ENCODE measurements around the gene PCDH1. TPM values are rescaled to one million over a fixed set of nuclear protein-coding genes. Genes with fewer than 3 reads are reported as not detected.

The PCDH1 gene
- total RNA-seq, 1 experiment from 2014 or later = 127 TPM

DNA sequence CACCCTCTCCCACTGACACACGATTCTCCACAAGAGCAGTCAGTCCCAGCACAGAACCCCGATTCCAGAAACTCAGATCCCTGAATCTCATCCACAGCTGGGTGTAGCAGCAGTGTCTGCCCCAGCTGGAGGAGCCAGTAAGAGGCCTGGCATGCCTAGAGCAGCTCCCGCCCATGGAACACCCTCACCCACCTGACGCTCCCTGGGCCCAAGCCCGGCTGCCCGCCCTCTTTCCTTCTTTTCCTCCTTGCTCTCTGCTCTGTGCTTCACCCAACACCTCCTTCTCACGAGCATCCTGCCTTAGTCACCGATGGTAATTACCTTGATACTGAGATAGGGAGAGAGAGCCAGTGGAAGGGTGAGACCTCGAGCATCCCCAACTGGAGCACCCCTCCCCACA lies 8.7 kb downstream of the PCDH1 start:
- Histone ChIP-seq H2BK5ac (ENCODE audit: insufficient read length, low read length) (no peak overlapping the region), H3K4me1 (ENCODE audit: insufficient read depth, low read length) (peaks cover 16% of the 10 kb centered on the region), H3K4me2 (ENCODE audit: insufficient read depth, insufficient read length, low read length) (no peak overlapping the region), H3K56ac (ENCODE audit: insufficient read length, low read depth, low read length) (no peak overlapping the region), H3K14ac (ENCODE audit: insufficient read depth, low read length) (no peak overlapping the region), H3T11ph (ENCODE audit: low read length) (no peak overlapping the region), H4K8ac (replicated peaks; ENCODE audit: insufficient read length, low read depth, low read length) (no peak overlapping the region), H2BK120ac (ENCODE audit: low read depth, low read length, poor library complexity, severe bottlenecking) (no peak overlapping the region), H2AK5ac (ENCODE audit: insufficient read length, low read length) (no peak overlapping the region), H3K27me3 (ENCODE audit: insufficient read depth, low read length) (no peaks in the 10 kb centered on the region), H3K18ac (ENCODE audit: insufficient read length, low read depth, low read length) (no peak overlapping the region), H4K5ac (ENCODE audit: insufficient read length, low read depth, low read length) (no peak overlapping the region), H3K79me2 (ENCODE audit: insufficient read depth, low read length) (peaks cover 33% of the 10 kb centered on the region; the same call in 1 of the 2 replicates), H2BK20ac (ENCODE audit: low read depth, low read length, poor library complexity, severe bottlenecking) (no peak overlapping the region), H4K20me1 (ENCODE audit: control insufficient read depth, insufficient read depth, insufficient read length) (peaks cover 2% of the 10 kb centered on the region), H3K9ac (ENCODE audit: extremely low read depth, insufficient read length, low read length) (no peak overlapping the region), H3K9me3 (ENCODE audit: control insufficient read depth, low read depth, low read length) (no peaks in the 10 kb centered on the region), H3K79me1 (ENCODE audit: insufficient read depth, low read depth, low read length, poor library complexity, severe bottlenecking) (peaks cover 11% of the 10 kb centered on the region), H3K23me2 (ENCODE audit: insufficient read length, low read depth, low read length, poor library complexity, severe bottlenecking) (no peaks in the 10 kb centered on the region), H4K91ac (ENCODE audit: insufficient read length, low read depth, low read length) (no peak overlapping the region), H3K23ac (ENCODE audit: insufficient read length, low read depth, low read length) (no peak overlapping the region), H2BK12ac (ENCODE audit: insufficient read length, low read depth, low read length) (no peak overlapping the region), H3K4ac (ENCODE audit: low read depth, low read length) (no peak overlapping the region), H3K27ac (ENCODE audit: insufficient read length, low read depth, low read length) (no peak overlapping the region), H2BK15ac (ENCODE audit: low read depth, low read length) (no peak overlapping the region), H2AFZ (ENCODE audit: low read length) (no peak overlapping the region)
- Mint-ChIP-seq H3K9me3 (no peaks in the 10 kb centered on the region; a peak in 1 of 5 replicates), H3K27me3 (ENCODE audit: low read depth) (no peaks in the 10 kb centered on the region), H3K4me3 (no peak overlapping the region), H3K36me3 (ENCODE audit: insufficient read depth in 1 of 3, low read depth in 3 of 3) (peaks cover 56 to 57% (median 57%) of the 10 kb centered on the region in 3 experiments; a peak in 6 of 7 replicates), H3K4me1 (peaks cover 46 to 50% of the 10 kb centered on the region in 2 experiments), H3K27ac (peak overlapping the region in 1 of 3 experiments; percentile 72; a peak in 4 of 7 replicates)
- TF ChIP-seq, protein P1, sequence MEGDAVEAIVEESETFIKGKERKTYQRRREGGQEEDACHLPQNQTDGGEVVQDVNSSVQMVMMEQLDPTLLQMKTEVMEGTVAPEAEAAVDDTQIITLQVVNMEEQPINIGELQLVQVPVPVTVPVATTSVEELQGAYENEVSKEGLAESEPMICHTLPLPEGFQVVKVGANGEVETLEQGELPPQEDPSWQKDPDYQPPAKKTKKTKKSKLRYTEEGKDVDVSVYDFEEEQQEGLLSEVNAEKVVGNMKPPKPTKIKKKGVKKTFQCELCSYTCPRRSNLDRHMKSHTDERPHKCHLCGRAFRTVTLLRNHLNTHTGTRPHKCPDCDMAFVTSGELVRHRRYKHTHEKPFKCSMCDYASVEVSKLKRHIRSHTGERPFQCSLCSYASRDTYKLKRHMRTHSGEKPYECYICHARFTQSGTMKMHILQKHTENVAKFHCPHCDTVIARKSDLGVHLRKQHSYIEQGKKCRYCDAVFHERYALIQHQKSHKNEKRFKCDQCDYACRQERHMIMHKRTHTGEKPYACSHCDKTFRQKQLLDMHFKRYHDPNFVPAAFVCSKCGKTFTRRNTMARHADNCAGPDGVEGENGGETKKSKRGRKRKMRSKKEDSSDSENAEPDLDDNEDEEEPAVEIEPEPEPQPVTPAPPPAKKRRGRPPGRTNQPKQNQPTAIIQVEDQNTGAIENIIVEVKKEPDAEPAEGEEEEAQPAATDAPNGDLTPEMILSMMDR (conservative IDR thresholded peaks at IDR 0.05) = no peak
- no CpG with 5 or more reads among the region's 9 CpGs for WGBS (ENCODE audit: extremely low coverage, insufficient read length, low lambda C conversion rate)
- DNase-seq = no peak

Data from H9 (cell line).